ENCODE data around the gene NUP42. TPM values are rescaled to one million over a fixed set of nuclear protein-coding genes. Genes with fewer than 3 reads are reported as not detected.

Gene NUP42
- total RNA-seq, 1 donor from 2014 or later = 60.1 TPM

- TF ChIP-seq CTCF (IDR thresholded peaks at IDR 0.05) (no peak), EZH2phosphoT487 (IDR thresholded peaks at IDR 0.05) (no peak), EZH2 (IDR thresholded peaks at IDR 0.05) (no peak)
- Mint-ChIP-seq H3K9me3 (no peaks in the 10 kb centered on the region), H3K36me3 (peaks cover 3% of the 10 kb centered on the region), H3K27ac (no peak overlapping the region), H3K27me3 (ENCODE audit: insufficient read depth, low read depth) (no peaks in the 10 kb centered on the region), H3K4me1 (no peaks in the 10 kb centered on the region), H3K4me3 (no peak overlapping the region)
- no peaks in the 10 kb centered on the region for H3K36me3 ChIP-seq
- no peak for DNase-seq (ENCODE audit: low spot score)
- H3K4me1 ChIP-seq = no peaks in the 10 kb centered on the region
- no peak overlapping the region for H3K4me3 ChIP-seq
- no peak overlapping the region for H3K9ac ChIP-seq
- H3K4me2 ChIP-seq = no peak overlapping the region
- no peaks in the 10 kb centered on the region for H4K20me1 ChIP-seq (ENCODE audit: low read depth)
- no peak overlapping the region for H2AFZ ChIP-seq (replicated peaks)
- no peaks in the 10 kb centered on the region for H3F3A ChIP-seq (ENCODE audit: low read depth)
- no peak overlapping the region for H3K27ac ChIP-seq
- no peaks in the 10 kb centered on the region for H3K27me3 ChIP-seq
- H3K9me3 ChIP-seq (ENCODE audit: low read depth) = no peaks in the 10 kb centered on the region
- no peaks in the 10 kb centered on the region for H3K79me2 ChIP-seq (ENCODE audit: low read depth)
Measured at GRCh38 chr7:23165316-23165715, 16.5 kb upstream of the NUP42 start.

- no peak overlapping the region for H3K4me3 Mint-ChIP-seq
- no peaks in the 10 kb centered on the region for H3K9me3 ChIP-seq (ENCODE audit: low read depth)
- H3K27ac Mint-ChIP-seq = no peak overlapping the region
- no peak overlapping the region for H3K4me3 ChIP-seq
- TF ChIP-seq EZH2 (IDR thresholded peaks at IDR 0.05) = no peak
- no peak for TF ChIP-seq CTCF (IDR thresholded peaks at IDR 0.05)
- no peak for TF ChIP-seq EZH2phosphoT487 (IDR thresholded peaks at IDR 0.05)
- H3K36me3 Mint-ChIP-seq = peaks cover 4% of the 10 kb centered on the region
- H3K4me2 ChIP-seq = no peak overlapping the region
- peaks cover 5% of the 10 kb centered on the region for H3K36me3 ChIP-seq
- H3K27me3 ChIP-seq = no peaks in the 10 kb centered on the region
- no peak overlapping the region for H2AFZ ChIP-seq (replicated peaks)
- DNase-seq (ENCODE audit: low spot score) = no peak
- no peaks in the 10 kb centered on the region for H3F3A ChIP-seq (ENCODE audit: low read depth)
- H3K4me1 Mint-ChIP-seq = no peaks in the 10 kb centered on the region
- H3K4me1 ChIP-seq = no peaks in the 10 kb centered on the region
- H3K9me3 Mint-ChIP-seq = no peaks in the 10 kb centered on the region
- no peak overlapping the region for H3K9ac ChIP-seq
- H3K79me2 ChIP-seq (ENCODE audit: low read depth) = no peaks in the 10 kb centered on the region
- H4K20me1 ChIP-seq (ENCODE audit: low read depth) = no peaks in the 10 kb centered on the region
- no peaks in the 10 kb centered on the region for H3K27me3 Mint-ChIP-seq (ENCODE audit: insufficient read depth, low read depth)
- no peak overlapping the region for H3K27ac ChIP-seq
Measured at GRCh38 chr7:23167691-23168090, 14.2 kb upstream of the NUP42 start.

GRCh38 chr7:23168111-23168885 lies 13.6 kb upstream of the NUP42 start:
- Histone ChIP-seq H3K79me2 (ENCODE audit: low read depth) (no peaks in the 10 kb centered on the region), H2AFZ (replicated peaks) (no peak overlapping the region), H3K4me3 (no peak overlapping the region), H3K4me1 (no peaks in the 10 kb centered on the region), H4K20me1 (ENCODE audit: low read depth) (no peaks in the 10 kb centered on the region), H3K9me3 (ENCODE audit: low read depth) (no peaks in the 10 kb centered on the region), H3K27ac (no peak overlapping the region), H3K9ac (no peak overlapping the region), H3K36me3 (peaks cover 5% of the 10 kb centered on the region), H3K4me2 (no peak overlapping the region), H3K27me3 (no peaks in the 10 kb centered on the region), H3F3A (ENCODE audit: low read depth) (no peaks in the 10 kb centered on the region)
- DNase-seq (ENCODE audit: low spot score) = no peak
- TF ChIP-seq CTCF (IDR thresholded peaks at IDR 0.05) (no peak), EZH2phosphoT487 (IDR thresholded peaks at IDR 0.05) (no peak), EZH2 (IDR thresholded peaks at IDR 0.05) (no peak)
- Mint-ChIP-seq H3K9me3 (no peaks in the 10 kb centered on the region), H3K4me1 (no peaks in the 10 kb centered on the region), H3K4me3 (no peak overlapping the region), H3K36me3 (peaks cover 4% of the 10 kb centered on the region), H3K27ac (no peak overlapping the region), H3K27me3 (ENCODE audit: insufficient read depth, low read depth) (no peaks in the 10 kb centered on the region)
